ENCODE results near the gene LGI4. TPM values are rescaled to one million over a fixed set of nuclear protein-coding genes. Genes with fewer than 3 reads are reported as not detected.

LGI4 gene
- total and polyA plus RNA-seq, 4 donors: 0.18 to 1.5 (median 1.1) TPM

DNA sequence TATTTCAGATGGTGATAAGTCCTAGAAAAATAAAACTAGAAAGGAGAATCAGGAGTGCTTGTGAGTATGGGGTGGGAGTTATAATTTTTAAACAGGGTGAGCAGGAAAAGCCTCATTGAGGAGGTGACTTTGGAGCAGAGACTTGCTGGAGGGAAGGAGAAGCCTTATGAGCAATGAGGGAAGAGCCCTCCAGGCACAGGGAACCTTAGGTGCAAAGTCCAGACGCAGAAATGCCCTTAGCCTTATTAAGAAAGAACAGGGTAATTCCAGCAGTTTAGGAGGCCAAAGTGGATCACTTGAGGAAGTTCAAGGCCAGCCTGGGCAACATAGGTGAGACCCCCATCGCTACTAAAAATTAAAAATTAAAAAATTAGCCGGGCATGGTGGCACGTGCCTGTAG, 40.2 kb downstream of the LGI4 start:
- no peak for DNase-seq (ENCODE audit: low spot score)
- Histone ChIP-seq H3K4me3 (ENCODE audit: low read depth in 1 of 3, low read length in 3 of 3) (no peak overlapping the region), H3K9ac (ENCODE audit: low read depth in 1 of 2, low read length in 2 of 2) (no peak overlapping the region), H3K36me3 (ENCODE audit: control insufficient read depth in 4 of 4, insufficient read depth in 3 of 4, low read depth in 1 of 4, low read length in 3 of 4) (no peaks in the 10 kb centered on the region), H3K9me3 (ENCODE audit: control insufficient read depth in 4 of 4, low read length in 3 of 4) (no peaks in the 10 kb centered on the region), H3K27ac (ENCODE audit: low read depth in 1 of 2, low read length in 2 of 2) (no peak overlapping the region), H3K27me3 (ENCODE audit: control insufficient read depth in 4 of 4, insufficient read depth in 4 of 4, low read length in 3 of 4) (no peaks in the 10 kb centered on the region), H3K4me1 (ENCODE audit: control insufficient read depth in 4 of 4, insufficient read depth in 4 of 4, low read length in 3 of 4) (peaks cover 5 to 28% (median 18%) of the 10 kb centered on the region in 4 donors)
- 94% methylated on average over 4 of the region's 4 CpGs for WGBS
- TF ChIP-seq HNF4A (conservative IDR thresholded peaks at IDR 0.05) (no peak), HNF4G (IDR thresholded peaks at IDR 0.05) (no peak), GABPA (IDR thresholded peaks at IDR 0.05 in 1 of 2, conservative IDR thresholded peaks at IDR 0.05 in 1 of 2) (no peak), SP1 (IDR thresholded peaks at IDR 0.05) (no peak), FOXA1 (IDR thresholded peaks at IDR 0.05) (no peak), RXRA (IDR thresholded peaks at IDR 0.05) (no peak), JUND (IDR thresholded peaks at IDR 0.05) (no peak), EGR1 (IDR thresholded peaks at IDR 0.05; ENCODE audit: low read depth in 2 of 2) (no peak), ZBTB33 (IDR thresholded peaks at IDR 0.05) (no peak)
- TF ChIP-seq, protein P1, sequence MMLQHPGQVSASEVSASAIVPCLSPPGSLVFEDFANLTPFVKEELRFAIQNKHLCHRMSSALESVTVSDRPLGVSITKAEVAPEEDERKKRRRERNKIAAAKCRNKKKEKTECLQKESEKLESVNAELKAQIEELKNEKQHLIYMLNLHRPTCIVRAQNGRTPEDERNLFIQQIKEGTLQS (IDR thresholded peaks at IDR 0.05): no peak
- TF ChIP-seq, protein P2, sequence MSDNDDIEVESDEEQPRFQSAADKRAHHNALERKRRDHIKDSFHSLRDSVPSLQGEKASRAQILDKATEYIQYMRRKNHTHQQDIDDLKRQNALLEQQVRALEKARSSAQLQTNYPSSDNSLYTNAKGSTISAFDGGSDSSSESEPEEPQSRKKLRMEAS (IDR thresholded peaks at IDR 0.05): no peak

DNA sequence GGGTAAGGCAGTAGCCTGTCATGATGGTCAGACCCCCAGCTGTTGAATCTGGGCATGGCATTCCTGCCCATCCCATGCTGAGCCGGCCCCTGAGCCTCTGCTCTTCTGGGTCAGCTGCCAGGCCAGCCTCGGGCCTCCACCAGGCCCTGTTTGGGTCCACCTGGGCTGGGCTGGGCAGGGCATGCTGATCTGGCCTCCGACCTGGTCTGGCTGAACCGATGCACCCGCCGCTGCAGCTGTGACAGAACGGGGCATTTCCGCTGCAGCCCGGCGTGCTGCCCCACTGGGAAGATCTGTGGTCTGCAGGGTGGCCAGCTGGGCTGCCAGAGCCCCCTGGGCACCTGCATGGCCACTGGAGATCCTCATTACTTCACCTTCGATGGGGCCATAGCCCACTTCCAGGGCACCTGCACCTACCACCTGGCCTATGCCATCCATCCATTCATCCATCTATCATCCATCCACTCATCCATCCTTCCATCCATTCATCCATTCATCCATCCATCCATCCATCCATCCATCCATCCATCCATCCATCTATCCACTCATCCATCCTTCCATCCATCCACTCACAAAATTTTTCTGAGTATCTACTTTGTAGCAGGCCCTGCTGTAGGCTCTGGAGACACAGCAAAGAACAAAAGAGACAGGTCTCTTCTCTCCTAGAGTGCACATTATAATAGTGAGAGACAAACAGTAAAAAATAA, 40.8 kb downstream of the LGI4 start:
- no peak overlapping the region for H3K9ac ChIP-seq (ENCODE audit: low read depth in 1 of 2, low read length in 2 of 2)
- no peaks in the 10 kb centered on the region for H3K36me3 ChIP-seq (ENCODE audit: control insufficient read depth in 4 of 4, insufficient read depth in 3 of 4, low read depth in 1 of 4, low read length in 3 of 4)
- peaks cover 5 to 25% (median 17%) of the 10 kb centered on the region in 4 donors for H3K4me1 ChIP-seq (ENCODE audit: control insufficient read depth in 4 of 4, insufficient read depth in 4 of 4, low read length in 3 of 4)
- H3K27me3 ChIP-seq (ENCODE audit: control insufficient read depth in 4 of 4, insufficient read depth in 4 of 4, low read length in 3 of 4): no peaks in the 10 kb centered on the region
- DNase-seq (ENCODE audit: low spot score): no peak
- H3K9me3 ChIP-seq (ENCODE audit: control insufficient read depth in 4 of 4, low read length in 3 of 4): no peaks in the 10 kb centered on the region
- WGBS: 93% methylated on average over 11 of the region's 11 CpGs
- TF ChIP-seq REST (IDR thresholded peaks at IDR 0.05) (no peak), EGR1 (IDR thresholded peaks at IDR 0.05; ENCODE audit: low read depth in 2 of 2) (no peak), NR2F2 (IDR thresholded peaks at IDR 0.05) (no peak), FOXA1 (IDR thresholded peaks at IDR 0.05) (no peak), SP1 (IDR thresholded peaks at IDR 0.05) (no peak), GABPA (IDR thresholded peaks at IDR 0.05 in 1 of 2, conservative IDR thresholded peaks at IDR 0.05 in 1 of 2) (no peak), JUND (IDR thresholded peaks at IDR 0.05) (no peak), RXRA (IDR thresholded peaks at IDR 0.05) (no peak), CTCF (IDR thresholded peaks at IDR 0.05; ENCODE audit: low read depth, low read length, missing input control) (no peak), HNF4A (conservative IDR thresholded peaks at IDR 0.05) (no peak), HNF4G (IDR thresholded peaks at IDR 0.05) (no peak), YY1 (IDR thresholded peaks at IDR 0.05) (no peak), TAF1 (conservative IDR thresholded peaks at IDR 0.05) (no peak), FOXA2 (IDR thresholded peaks at IDR 0.05) (no peak), RAD21 (IDR thresholded peaks at IDR 0.05) (no peak), ZBTB33 (IDR thresholded peaks at IDR 0.05) (no peak)
- TF ChIP-seq, protein P1 (IDR thresholded peaks at IDR 0.05): no peak
- TF ChIP-seq, protein P2 (IDR thresholded peaks at IDR 0.05): no peak
- H3K4me3 ChIP-seq (ENCODE audit: low read depth in 1 of 3, low read length in 3 of 3): no peak overlapping the region
- H3K27ac ChIP-seq (ENCODE audit: low read depth in 1 of 2, low read length in 2 of 2): no peak overlapping the region
